Thoracic aorta (tissue), 2 donors: ENCODE measurements around the gene LRRC46. TPM values are rescaled to one million over a fixed set of nuclear protein-coding genes. Genes with fewer than 3 reads are reported as not detected.

ENCODE experiments used
- ATAC-seq: fragments of 150-250 bp; one replicate; pipeline ENCODE4 v1.8.0; 2017; ENCODE audit warnings: low read depth; ENCODE audit not compliant: insufficient number of reproducible peaks, low FRiP score
- DNase-seq: peaks from one replicate; pipeline ENCODE4 v3.0.0-alpha.2; 2020; ENCODE audit warnings: low spot score
- H3K27ac ChIP-seq, 2 donors: fragments of 200-600 bp; sonication (generic); 1 replicate in 1 of 2; 2 replicates in 1 of 2; pipeline ENCODE4 v1.5.1; 2016; ENCODE audit warnings: mild to moderate bottlenecking in 2 of 2, moderate library complexity in 2 of 2
- H3K27me3 ChIP-seq: fragments of 200-600 bp; sonication (generic); replicated peaks from 2 replicates; pipeline ENCODE4 v1.6.0; 2016; ENCODE audit warnings: mild to moderate bottlenecking; ENCODE audit not compliant: insufficient read depth
- H3K36me3 ChIP-seq: fragments of 200-600 bp; sonication (generic); one replicate; pipeline ENCODE4 v1.5.1; 2016
- H3K4me1 ChIP-seq, 2 donors: fragments of 200-600 bp; sonication (generic); 1 replicate in 1 of 2; 2 replicates in 1 of 2; pipeline versions ENCODE4 v1.5.1 to v1.6.0; 2016; ENCODE audit warnings: low read depth in 2 of 2, mild to moderate bottlenecking in 1 of 2; ENCODE audit not compliant: control insufficient read depth in 1 of 2
- H3K4me3 ChIP-seq: fragments of 200-600 bp; sonication (generic); 2 replicates; pipeline ENCODE4 v1.5.1; 2016; ENCODE audit warnings: mild to moderate bottlenecking
- H3K9me3 ChIP-seq: fragments of 200-600 bp; sonication (generic); 2 replicates; pipeline ENCODE4 v1.5.1; 2016
- CTCF ChIP-seq: fragments of 200-600 bp; sonication (generic); IDR thresholded peaks from one replicate; pipeline ENCODE4 v1.5.1; 2019; ENCODE audit warnings: antibody characterized with exemption
- total RNA-seq, 2 donors: library from RNA; depleted of rRNA; stranded (reverse); fragments of >200 nt; gene quantifications; one replicate each; pipeline versions ENCODE4 v1.1.0 to v1.2.3, GENCODE V29; 2016

Gene LRRC46
- total RNA-seq, 2 donors from 2014 or later: 0.42 TPM; not detected in 1

- H3K4me1 ChIP-seq: peaks cover 0 to 24% of the 10 kb centered on the region in 2 donors
- H3K36me3 ChIP-seq: peaks cover 33% of the 10 kb centered on the region
- TF ChIP-seq CTCF: no peak
- no peaks in the 10 kb centered on the region for H3K9me3 ChIP-seq
- H3K27me3 ChIP-seq: no peaks in the 10 kb centered on the region
- DNase-seq (no peak), ATAC-seq (no peak)
- peak overlapping the region; percentile 9 to 64 for H3K27ac ChIP-seq
- H3K4me3 ChIP-seq: no peak overlapping the region
Measured at GRCh38 chr17:47810200-47810821, 21.2 kb upstream of the LRRC46 start.

- Histone ChIP-seq H3K27ac (peak overlapping the region; percentile 30 to 64), H3K36me3 (peaks cover 39% of the 10 kb centered on the region)
Measured at GRCh38 chr17:47810901-47811635, 20.4 kb upstream of the LRRC46 start.

GRCh38 chr17:47811709-47812108, 19.8 kb upstream of the LRRC46 start:
- Histone ChIP-seq H3K36me3 (peaks cover 41% of the 10 kb centered on the region), H3K27me3 (no peaks in the 10 kb centered on the region), H3K4me1 (peaks cover 0 to 16% of the 10 kb centered on the region in 2 donors), H3K27ac (peak overlapping the region in 1 of 2 donors; percentile 30), H3K9me3 (no peaks in the 10 kb centered on the region), H3K4me3 (no peak overlapping the region)
- no peak for ATAC-seq
- TF ChIP-seq CTCF: no peak
- DNase-seq: no peak

More at GRCh38 chr17:47810901-47811635, 20.4 kb upstream of the LRRC46 start:
- ATAC-seq (no peak), DNase-seq (no peak)
- H3K27me3 ChIP-seq: no peaks in the 10 kb centered on the region
- H3K4me3 ChIP-seq: no peak overlapping the region
- no peak for TF ChIP-seq CTCF
- no peaks in the 10 kb centered on the region for H3K9me3 ChIP-seq
- H3K4me1 ChIP-seq: peaks cover 0 to 16% of the 10 kb centered on the region in 2 donors

- Histone ChIP-seq H3K4me1 (peaks cover 0 to 16% of the 10 kb centered on the region in 2 donors), H3K27me3 (no peaks in the 10 kb centered on the region), H3K9me3 (no peaks in the 10 kb centered on the region), H3K4me3 (no peak overlapping the region), H3K27ac (no peak overlapping the region), H3K36me3 (peaks cover 44% of the 10 kb centered on the region)
- TF ChIP-seq CTCF: no peak
- ATAC-seq (no peak), DNase-seq (no peak)
Measured at GRCh38 chr17:47812146-47812920, 19.1 kb upstream of the LRRC46 start.

GRCh38 chr17:47813077-47813476, 18.4 kb upstream of the LRRC46 start:
- DNase-seq (no peak), ATAC-seq (no peak)
- H3K27me3 ChIP-seq: no peaks in the 10 kb centered on the region
- H3K27ac ChIP-seq: no peak overlapping the region
- no peak for TF ChIP-seq CTCF
- no peaks in the 10 kb centered on the region for H3K9me3 ChIP-seq
- peaks cover 0 to 16% of the 10 kb centered on the region in 2 donors for H3K4me1 ChIP-seq
- H3K4me3 ChIP-seq: no peak overlapping the region
- H3K36me3 ChIP-seq: peaks cover 41% of the 10 kb centered on the region
